BJ (cell line): Measurements from ENCODE around the gene RAB11B. TPM values are rescaled to one million over a fixed set of nuclear protein-coding genes. Genes with fewer than 3 reads are reported as not detected.
A peak's percentile ranks its signal among the peaks of the same experiment; 100 is the strongest.

Source experiments
- CTCF ChIA-PET: fragments of 350-600 bp; formaldehyde crosslinking; extraction: SDS; loops from one replicate; lab custom pipeline; 2021; ENCODE audit warnings: antibody characterized with exemption, inconsistent platforms; lab: Yijun Ruan, JAX
- POLR2A ChIA-PET: fragments of 300-600 bp; sonication (Branson Sonifier 250); formaldehyde crosslinking; extraction: SDS; loops from one replicate; lab custom pipeline; 2021; ENCODE audit warnings: antibody characterized with exemption; lab: Charles Lee
- DNase-seq: peaks from one replicate; pipeline ENCODE4 v3.0.0-alpha.2; 2011; ENCODE audit warnings: low read depth
- H3K27me3 ChIP-seq: 2 replicates; pipeline ENCODE4 v1.6.0; 2011; ENCODE audit warnings: low read length; ENCODE audit not compliant: control insufficient read depth, insufficient read depth
- H3K36me3 ChIP-seq: 2 replicates; pipeline ENCODE4 v1.5.1; 2011; ENCODE audit warnings: low read length; ENCODE audit not compliant: control insufficient read depth, insufficient read depth
- H3K4me3 ChIP-seq: 2 replicates; pipeline ENCODE4 v1.5.1; 2011; ENCODE audit warnings: low read depth, mild to moderate bottlenecking, control low read depth, low read length
- polyA plus RNA-seq: library from polyadenylated mRNA; depleted of rRNA; stranded (reverse); fragments of >200 nt; gene quantifications from 2 replicates; pipeline ENCODE4 v1.2.3, GENCODE V29; 2011
- TF ChIP-seq, protein P1 (sequence below): IDR thresholded peaks from 2 replicates; pipeline ENCODE4 v1.5.1; 2011; ENCODE audit warnings: low read depth, mild to moderate bottlenecking, control low read depth, inconsistent platforms, low read length, moderate library complexity; ENCODE audit not compliant: insufficient read depth

Gene RAB11B
- polyA plus RNA-seq, 1 experiment, result 50.0 TPM

DNA sequence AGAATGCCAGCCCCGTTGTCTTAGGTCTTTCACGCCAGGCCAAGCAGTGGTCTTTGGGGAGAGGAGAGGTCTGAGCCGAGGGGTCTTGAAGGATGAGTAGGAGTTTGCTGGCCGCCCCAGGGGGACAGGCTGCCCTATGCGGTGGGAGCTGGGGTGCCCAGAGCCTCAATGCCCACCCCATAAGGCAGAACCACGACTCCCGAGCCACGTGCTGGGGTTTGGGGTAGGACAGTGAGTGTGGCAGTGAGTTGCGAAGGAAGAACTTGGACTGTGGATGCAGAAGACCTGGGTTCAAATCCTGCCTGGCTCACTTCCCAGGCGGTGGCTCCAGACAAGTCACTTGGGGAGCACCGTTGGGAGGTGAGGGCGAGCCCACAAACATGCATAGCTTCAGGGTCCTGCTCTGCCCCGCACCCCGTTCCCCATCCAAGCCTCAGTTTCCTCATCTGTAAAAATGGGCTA lies 5.5 kb downstream of the RAB11B start:
- ChIA-PET POLR2A (no interaction called here), CTCF (interaction anchor here (7.0 kb wide), 1 partner anchor 41 kb away, joined by 67 read pairs; no protein-coding TSS in a partner anchor)

DNA sequence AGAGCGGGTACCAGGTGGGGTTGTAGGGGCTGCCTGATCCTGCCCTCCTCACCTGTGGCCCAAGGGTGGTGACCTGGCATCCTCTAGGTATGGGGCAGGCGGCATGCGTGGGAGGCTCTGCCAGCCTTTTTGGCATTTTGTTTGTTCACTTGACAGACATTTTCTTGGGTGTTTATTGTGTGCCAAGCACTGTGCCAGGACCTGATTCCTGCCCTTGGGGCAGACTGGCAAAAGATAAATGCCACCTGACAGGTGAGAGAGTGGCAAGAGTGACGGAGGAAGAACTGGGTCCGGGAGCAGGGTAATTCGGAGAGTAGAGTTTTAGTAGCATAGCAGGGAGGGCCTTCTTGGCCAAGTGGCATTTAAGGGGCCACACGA lies 6.0 kb downstream of the RAB11B start:
- Histone ChIP-seq H3K27me3 (no peaks in the 10 kb centered on the region), H3K4me3 (no peak overlapping the region), H3K36me3 (peaks cover 8% of the 10 kb centered on the region)
- TF ChIP-seq, protein P1, sequence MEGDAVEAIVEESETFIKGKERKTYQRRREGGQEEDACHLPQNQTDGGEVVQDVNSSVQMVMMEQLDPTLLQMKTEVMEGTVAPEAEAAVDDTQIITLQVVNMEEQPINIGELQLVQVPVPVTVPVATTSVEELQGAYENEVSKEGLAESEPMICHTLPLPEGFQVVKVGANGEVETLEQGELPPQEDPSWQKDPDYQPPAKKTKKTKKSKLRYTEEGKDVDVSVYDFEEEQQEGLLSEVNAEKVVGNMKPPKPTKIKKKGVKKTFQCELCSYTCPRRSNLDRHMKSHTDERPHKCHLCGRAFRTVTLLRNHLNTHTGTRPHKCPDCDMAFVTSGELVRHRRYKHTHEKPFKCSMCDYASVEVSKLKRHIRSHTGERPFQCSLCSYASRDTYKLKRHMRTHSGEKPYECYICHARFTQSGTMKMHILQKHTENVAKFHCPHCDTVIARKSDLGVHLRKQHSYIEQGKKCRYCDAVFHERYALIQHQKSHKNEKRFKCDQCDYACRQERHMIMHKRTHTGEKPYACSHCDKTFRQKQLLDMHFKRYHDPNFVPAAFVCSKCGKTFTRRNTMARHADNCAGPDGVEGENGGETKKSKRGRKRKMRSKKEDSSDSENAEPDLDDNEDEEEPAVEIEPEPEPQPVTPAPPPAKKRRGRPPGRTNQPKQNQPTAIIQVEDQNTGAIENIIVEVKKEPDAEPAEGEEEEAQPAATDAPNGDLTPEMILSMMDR, result no peak
- CTCF ChIA-PET, result interaction anchor here (7.0 kb wide), 1 partner anchor 41 kb away, joined by 67 read pairs; no protein-coding TSS in a partner anchor
- POLR2A ChIA-PET, result no interaction called here
- DNase-seq, result no peak

More for the DNA sequence above, 5.5 kb downstream of the RAB11B start:
- H3K27me3 ChIP-seq, result no peaks in the 10 kb centered on the region
- TF ChIP-seq, protein P1, result no peak
- H3K36me3 ChIP-seq, result peaks cover 8% of the 10 kb centered on the region
- no peak overlapping the region for H3K4me3 ChIP-seq
- no peak for DNase-seq

DNA sequence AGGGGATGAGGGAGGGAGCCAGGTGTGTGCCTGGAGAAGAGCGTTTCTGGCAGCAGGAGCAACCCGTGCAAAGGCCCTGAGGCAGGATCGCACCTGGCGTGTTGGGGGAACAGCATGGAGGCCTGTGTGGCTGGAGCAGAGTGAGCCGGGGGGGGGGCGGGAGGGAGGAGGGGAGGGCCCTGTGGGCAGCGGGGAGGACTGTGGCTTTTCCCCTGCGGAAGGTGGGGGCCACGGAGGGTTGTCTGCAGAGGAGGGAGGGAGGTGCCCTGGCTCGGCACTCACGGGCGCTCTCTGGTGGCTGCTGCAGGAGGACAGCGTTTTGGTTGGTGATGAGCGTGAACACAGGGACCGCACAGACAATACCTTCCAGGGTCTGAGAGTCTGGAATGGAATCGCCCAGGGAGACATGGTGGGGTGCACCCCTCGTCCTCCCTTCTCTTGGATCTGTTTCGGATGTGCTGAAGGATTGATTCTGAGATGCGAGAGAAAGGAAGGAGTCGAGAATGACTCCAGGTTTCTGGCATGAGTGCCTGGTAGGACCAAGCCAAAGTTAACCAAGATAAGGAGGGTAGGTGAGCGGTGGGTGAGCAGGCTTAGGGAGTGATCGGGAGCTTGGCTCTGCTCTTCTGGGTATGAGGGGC lies 6.5 kb downstream of the RAB11B start:
- CTCF ChIA-PET, result interaction anchor here (1.6 to 7.0 kb wide), 4 partner anchors 31 to 48 kb away, joined by 6 to 67 read pairs (median 22); no protein-coding TSS in a partner anchor
- POLR2A ChIA-PET, result no interaction called here
- Histone ChIP-seq H3K36me3 (peaks cover 8% of the 10 kb centered on the region), H3K4me3 (no peak overlapping the region), H3K27me3 (no peaks in the 10 kb centered on the region)
- no peak for DNase-seq
- TF ChIP-seq, protein P1, result peak; percentile 78

DNA sequence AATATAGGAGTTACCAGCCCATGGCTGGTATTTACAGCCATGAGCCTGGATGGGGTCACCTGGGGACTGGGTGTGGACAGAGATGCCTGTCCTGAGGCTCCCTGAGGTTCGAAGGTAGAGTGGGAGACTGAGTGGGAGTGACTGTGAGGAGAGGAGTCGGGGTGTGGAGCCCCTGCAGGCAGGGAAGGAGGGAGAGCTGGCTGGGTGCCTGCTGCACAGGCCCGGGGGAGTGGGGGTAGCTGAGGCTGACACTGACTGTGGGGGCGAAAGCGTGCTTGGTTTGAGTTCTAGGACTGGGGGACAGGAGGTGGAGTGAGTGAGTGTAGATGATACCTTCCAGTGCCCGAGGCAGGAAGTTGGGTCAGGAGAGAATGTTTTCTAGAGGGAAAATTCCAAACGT lies 7.1 kb downstream of the RAB11B start:
- TF ChIP-seq, protein P1, result no peak
- Histone ChIP-seq H3K4me3 (no peak overlapping the region), H3K27me3 (no peaks in the 10 kb centered on the region), H3K36me3 (peaks cover 11% of the 10 kb centered on the region)
- DNase-seq, result no peak
- ChIA-PET CTCF (interaction anchor here (1.4 to 2.6 kb wide), 4 partner anchors 32 to 49 kb away, joined by 5 to 38 read pairs (median 6); partner anchors contain the start of gene ANGPTL4), POLR2A (interaction anchor here (0.6 kb wide), 1 partner anchor 133 kb away, joined by 3 read pairs; no protein-coding TSS in a partner anchor)

DNA sequence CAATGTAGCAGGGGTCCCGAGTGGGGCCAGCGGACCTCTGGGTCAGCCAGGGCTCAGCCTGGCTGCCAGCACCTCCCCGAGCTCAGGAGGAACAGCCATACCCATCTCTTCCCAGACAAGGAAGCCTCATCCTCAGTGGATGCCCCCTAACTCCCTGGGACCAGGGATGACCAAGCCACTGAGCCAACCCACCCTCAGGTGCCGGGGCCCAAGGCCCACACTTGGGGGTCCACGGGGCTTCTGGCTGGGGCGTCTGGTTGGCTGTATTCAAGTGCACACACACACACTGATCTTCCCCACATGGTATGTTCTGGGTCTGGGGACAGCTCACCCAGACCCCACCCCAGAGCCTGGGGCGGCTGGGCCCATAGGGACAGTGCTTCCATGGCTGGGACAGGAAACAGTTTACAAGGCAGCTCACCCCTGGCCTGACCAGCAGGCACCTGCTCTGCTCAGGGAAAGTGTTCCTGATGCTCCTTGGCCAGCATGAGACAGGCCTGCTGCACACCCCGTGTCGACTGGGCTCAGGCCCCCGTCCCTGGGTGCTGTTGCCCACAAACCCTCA lies 7.7 kb downstream of the RAB11B start:
- H3K36me3 ChIP-seq, result peaks cover 13% of the 10 kb centered on the region
- ChIA-PET POLR2A (interaction anchor here (0.6 kb wide), 1 partner anchor 133 kb away, joined by 3 read pairs; no protein-coding TSS in a partner anchor), CTCF (interaction anchor here (0.9 to 2.6 kb wide), 6 partner anchors 23 to 181 kb away, joined by 3 to 38 read pairs (median 6); partner anchors contain the start of gene ANGPTL4)
- no peaks in the 10 kb centered on the region for H3K27me3 ChIP-seq
- DNase-seq, result no peak
- H3K4me3 ChIP-seq, result no peak overlapping the region
- TF ChIP-seq, protein P1, result no peak
